WTC11 (cell line): ENCODE data around the gene ZNF670. TPM values are rescaled to one million over a fixed set of nuclear protein-coding genes. Genes with fewer than 3 reads are reported as not detected.
"Not testable (repeated sequence)": the region's sequence is repeated elsewhere in the genome, so short reads cannot be mapped to it uniquely, and the experiment has no call there.

Experiments used
- ATAC-seq: fragments of 200-7000 bp; cut with Tn5 transposase; 2 replicates; pipeline ENCODE4 v1.10.0; 2021; ENCODE audit warnings: mild to moderate bottlenecking, moderate library complexity
- CTCF ChIA-PET: fragments of 300-600 bp; sonication (Branson Sonifier 250); formaldehyde crosslinking; loops from one replicate; lab custom pipeline; 2021; ENCODE audit warnings: antibody characterized with exemption; lab: Charles Lee
- POLR2A ChIA-PET: fragments of 350-600 bp; sonication (Branson Sonifier 250); formaldehyde crosslinking; loops from one replicate; lab custom pipeline; 2021; ENCODE audit warnings: antibody characterized with exemption; lab: Charles Lee
- DNase-seq: peaks from one replicate; pipeline ENCODE4 v3.0.0; 2021; ENCODE audit warnings: low spot score
- H3K27ac Mint-ChIP-seq: 2 replicates; pipeline ENCODE4 v1.8.0; 2021; ENCODE audit warnings: mixed read lengths
- H3K27me3 Mint-ChIP-seq: 2 replicates; pipeline ENCODE4 v1.8.0; 2021; ENCODE audit warnings: low read depth, mild to moderate bottlenecking, moderate library complexity, mixed read lengths
- H3K36me3 Mint-ChIP-seq: 2 replicates; pipeline ENCODE4 v1.8.0; 2021; ENCODE audit warnings: mixed read lengths
- H3K4me1 Mint-ChIP-seq: 2 replicates; pipeline ENCODE4 v1.8.0; 2022; ENCODE audit warnings: mixed read lengths
- H3K4me3 Mint-ChIP-seq: 2 replicates; pipeline ENCODE4 v1.8.0; 2021; ENCODE audit warnings: mild to moderate bottlenecking, moderate library complexity, mixed read lengths
- H3K9me3 Mint-ChIP-seq: 2 replicates; pipeline ENCODE4 v1.8.0; 2021; ENCODE audit warnings: mixed read lengths
- EMX1 ChIP-seq: fragments of 250-450 bp; sonication (Bioruptor Pico); IDR thresholded peaks from 2 replicates; pipeline ENCODE4 v1.8.0; 2021; ENCODE audit warnings: mild to moderate bottlenecking
- ETV6 ChIP-seq: sonication (generic); formaldehyde crosslinking; IDR thresholded peaks from 2 replicates; pipeline ENCODE4 v1.8.1; 2022; ENCODE audit warnings: mild to moderate bottlenecking, missing genetic modification reagents
- JUN ChIP-seq: sonication (generic); formaldehyde crosslinking; IDR thresholded peaks from 2 replicates; pipeline ENCODE4 v1.8.0; 2023; ENCODE audit warnings: mild to moderate bottlenecking, missing genetic modification reagents
- MXD4 ChIP-seq: fragments of 250-450 bp; sonication (Bioruptor Pico); IDR thresholded peaks from 2 replicates; pipeline ENCODE4 v1.8.0; 2021; ENCODE audit warnings: mild to moderate bottlenecking, moderate library complexity, borderline replicate concordance
- NFATC4 ChIP-seq: fragments of 250-450 bp; sonication (Bioruptor Pico); IDR thresholded peaks from 2 replicates; pipeline ENCODE4 v1.9.0; 2021; ENCODE audit warnings: mild to moderate bottlenecking
- NR3C1 ChIP-seq: sonication (generic); formaldehyde crosslinking; conservative IDR thresholded peaks from 2 replicates; pipeline ENCODE4 v1.8.1; 2023; ENCODE audit warnings: low read depth, mild to moderate bottlenecking, missing genetic modification reagents
- PRRX2 ChIP-seq: fragments of 250-450 bp; sonication (Bioruptor Pico); IDR thresholded peaks from 2 replicates; pipeline ENCODE4 v1.8.0; 2021; ENCODE audit warnings: mild to moderate bottlenecking
- ZNF671 ChIP-seq: fragments of 250-450 bp; sonication (Bioruptor Pico); IDR thresholded peaks from 2 replicates; pipeline ENCODE4 v1.8.0; 2021; ENCODE audit warnings: mild to moderate bottlenecking
- total RNA-seq: library from RNA; stranded (reverse); gene quantifications from 3 replicates; pipeline ENCODE4 v1.2.3, GENCODE V29; 2021
- TF ChIP-seq, protein P1 (sequence below): fragments of 250-450 bp; sonication (Bioruptor Pico); IDR thresholded peaks from 2 replicates; pipeline ENCODE4 v1.9.0; 2021; ENCODE audit warnings: mild to moderate bottlenecking
- TF ChIP-seq, protein P2 (sequence below): sonication (generic); formaldehyde crosslinking; IDR thresholded peaks from 2 replicates; pipeline ENCODE4 v1.8.0; 2022; ENCODE audit warnings: mild to moderate bottlenecking, missing genetic modification reagents
- TF ChIP-seq, protein P3 (sequence below): sonication (generic); formaldehyde crosslinking; IDR thresholded peaks from 2 replicates; pipeline ENCODE4 v1.8.0; 2022; ENCODE audit warnings: missing genetic modification reagents
- TF ChIP-seq, protein P4 (sequence below): fragments of 200-600 bp; IDR thresholded peaks from 2 replicates; pipeline ENCODE4 v1.8.0; 2022; ENCODE audit warnings: antibody characterized with exemption
- TF ChIP-seq, protein P5 (sequence below): sonication (generic); formaldehyde crosslinking; IDR thresholded peaks from 2 replicates; pipeline ENCODE4 v1.8.0; 2023; ENCODE audit warnings: missing genetic modification reagents, mild to moderate bottlenecking, borderline replicate concordance
- TF ChIP-seq, protein P6 (sequence below): sonication (generic); formaldehyde crosslinking; IDR thresholded peaks from 2 replicates; pipeline ENCODE4 v1.8.1; 2023; ENCODE audit warnings: mild to moderate bottlenecking, missing genetic modification reagents, moderate library complexity

The ZNF670 gene
- total RNA-seq, 1 experiment from 2014 or later = 11.1 TPM

DNA sequence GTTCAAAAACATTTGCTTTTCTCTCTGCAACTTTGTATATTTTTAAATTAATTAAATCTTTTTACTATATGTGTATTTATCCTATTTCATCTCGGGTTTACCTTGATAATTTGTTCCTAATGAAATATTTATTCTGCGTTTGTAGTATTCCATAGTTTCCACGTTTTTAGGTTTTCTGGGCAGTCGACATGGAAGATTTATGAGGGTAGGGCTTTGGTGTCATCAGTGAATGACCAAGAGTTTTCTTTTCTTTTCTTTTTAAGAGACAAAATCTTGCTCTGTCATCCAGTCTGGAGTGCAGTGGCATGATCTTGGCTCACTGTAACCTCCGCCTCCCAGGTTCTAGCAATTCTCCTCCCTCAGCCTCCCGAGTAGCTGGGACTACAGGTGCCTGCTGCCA is 42.8 kb upstream of the ZNF670 start (continued):
- TF ChIP-seq, protein P1, sequence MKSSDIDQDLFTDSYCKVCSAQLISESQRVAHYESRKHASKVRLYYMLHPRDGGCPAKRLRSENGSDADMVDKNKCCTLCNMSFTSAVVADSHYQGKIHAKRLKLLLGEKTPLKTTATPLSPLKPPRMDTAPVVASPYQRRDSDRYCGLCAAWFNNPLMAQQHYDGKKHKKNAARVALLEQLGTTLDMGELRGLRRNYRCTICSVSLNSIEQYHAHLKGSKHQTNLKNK (CRISPR knock-in tag) = no peak
- TF ChIP-seq, protein P2, sequence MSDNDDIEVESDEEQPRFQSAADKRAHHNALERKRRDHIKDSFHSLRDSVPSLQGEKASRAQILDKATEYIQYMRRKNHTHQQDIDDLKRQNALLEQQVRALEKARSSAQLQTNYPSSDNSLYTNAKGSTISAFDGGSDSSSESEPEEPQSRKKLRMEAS (CRISPR knock-in tag) = no peak

DNA sequence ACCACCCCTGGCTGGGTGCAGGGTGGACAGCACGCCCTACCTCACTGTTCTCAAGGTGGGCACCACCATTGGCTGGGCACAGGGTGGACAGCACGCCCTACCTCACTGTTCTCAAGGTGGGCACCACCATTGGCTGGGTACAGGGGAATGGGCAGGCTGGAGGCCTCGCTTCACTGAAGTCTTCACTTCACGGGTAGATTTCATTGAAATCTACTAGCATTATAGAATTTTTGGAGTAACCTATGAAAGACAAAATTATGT is 41.7 kb upstream of the ZNF670 start:
- H3K27ac Mint-ChIP-seq, H3K4me3 Mint-ChIP-seq, ATAC-seq, DNase-seq, H3K4me1 Mint-ChIP-seq, POLR2A ChIA-PET, H3K36me3 Mint-ChIP-seq: not testable (repeated sequence)
- peaks cover 12% of the 10 kb centered on the region; the same call in 1 of the 2 replicates for H3K9me3 Mint-ChIP-seq
- peaks cover 15% of the 10 kb centered on the region for H3K27me3 Mint-ChIP-seq
- CTCF ChIA-PET = interaction anchor here (0.6 kb wide), 1 partner anchor 195 kb away, joined by 5 read pairs; no protein-coding TSS in a partner anchor

DNA sequence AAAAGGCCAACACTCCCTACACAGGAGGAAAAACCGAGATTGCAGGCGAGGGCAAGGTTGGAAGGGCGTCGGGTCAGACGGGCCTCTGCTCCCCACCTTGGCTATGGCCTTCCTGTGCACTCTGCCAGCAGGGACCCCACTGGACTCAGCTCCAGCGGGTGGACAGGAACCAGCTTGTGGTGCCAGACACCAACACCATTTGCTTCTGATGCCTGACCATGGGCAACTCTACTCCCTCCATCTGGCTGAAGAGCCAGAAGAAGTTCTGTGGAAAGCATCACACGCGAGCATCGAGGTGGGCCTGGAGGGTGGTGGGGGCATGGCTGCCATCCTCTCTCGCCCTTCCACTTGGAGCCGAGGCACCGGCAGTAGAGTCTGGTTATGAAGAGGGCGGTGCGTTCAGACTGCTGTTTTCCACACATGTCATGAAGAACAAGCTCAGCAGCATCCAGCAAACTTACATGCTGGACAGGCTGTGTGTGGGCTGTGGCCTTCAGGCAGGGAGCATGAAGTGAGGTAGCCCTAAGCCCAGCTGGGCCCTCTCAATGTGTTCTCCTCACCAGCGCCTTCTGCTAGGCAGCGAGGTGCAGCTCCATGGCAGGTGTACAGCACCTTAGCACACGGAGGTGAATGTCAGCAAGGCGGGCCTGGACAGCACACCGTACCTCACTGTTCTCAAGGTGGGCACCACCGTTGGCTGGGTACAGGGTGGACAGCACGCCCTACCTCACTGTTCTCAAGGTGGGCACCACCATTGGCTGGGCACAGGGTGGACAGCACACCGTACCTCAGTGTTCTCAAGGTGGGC is 41.2 kb upstream of the ZNF670 start:
- ATAC-seq (no peak), DNase-seq (no peak)
- CTCF ChIA-PET = interaction anchor here (0.5 to 1.5 kb wide), 12 partner anchors 9 to 368 kb away, joined by 3 to 9 read pairs (median 4); no protein-coding TSS in a partner anchor
- Mint-ChIP-seq H3K4me1 (no peaks in the 10 kb centered on the region), H3K9me3 (peaks cover 12% of the 10 kb centered on the region; the same call in 1 of the 2 replicates), H3K4me3 (no peak overlapping the region), H3K27me3 (peaks cover 15% of the 10 kb centered on the region), H3K36me3 (no peaks in the 10 kb centered on the region), H3K27ac (no peak overlapping the region)
- TF ChIP-seq NR3C1 (CRISPR knock-in tag) (no peak), MXD4 (CRISPR knock-in tag) (no peak), ZNF671 (CRISPR knock-in tag) (no peak), PRRX2 (CRISPR knock-in tag) (no peak), NFATC4 (no peak)
- TF ChIP-seq, protein P3, sequence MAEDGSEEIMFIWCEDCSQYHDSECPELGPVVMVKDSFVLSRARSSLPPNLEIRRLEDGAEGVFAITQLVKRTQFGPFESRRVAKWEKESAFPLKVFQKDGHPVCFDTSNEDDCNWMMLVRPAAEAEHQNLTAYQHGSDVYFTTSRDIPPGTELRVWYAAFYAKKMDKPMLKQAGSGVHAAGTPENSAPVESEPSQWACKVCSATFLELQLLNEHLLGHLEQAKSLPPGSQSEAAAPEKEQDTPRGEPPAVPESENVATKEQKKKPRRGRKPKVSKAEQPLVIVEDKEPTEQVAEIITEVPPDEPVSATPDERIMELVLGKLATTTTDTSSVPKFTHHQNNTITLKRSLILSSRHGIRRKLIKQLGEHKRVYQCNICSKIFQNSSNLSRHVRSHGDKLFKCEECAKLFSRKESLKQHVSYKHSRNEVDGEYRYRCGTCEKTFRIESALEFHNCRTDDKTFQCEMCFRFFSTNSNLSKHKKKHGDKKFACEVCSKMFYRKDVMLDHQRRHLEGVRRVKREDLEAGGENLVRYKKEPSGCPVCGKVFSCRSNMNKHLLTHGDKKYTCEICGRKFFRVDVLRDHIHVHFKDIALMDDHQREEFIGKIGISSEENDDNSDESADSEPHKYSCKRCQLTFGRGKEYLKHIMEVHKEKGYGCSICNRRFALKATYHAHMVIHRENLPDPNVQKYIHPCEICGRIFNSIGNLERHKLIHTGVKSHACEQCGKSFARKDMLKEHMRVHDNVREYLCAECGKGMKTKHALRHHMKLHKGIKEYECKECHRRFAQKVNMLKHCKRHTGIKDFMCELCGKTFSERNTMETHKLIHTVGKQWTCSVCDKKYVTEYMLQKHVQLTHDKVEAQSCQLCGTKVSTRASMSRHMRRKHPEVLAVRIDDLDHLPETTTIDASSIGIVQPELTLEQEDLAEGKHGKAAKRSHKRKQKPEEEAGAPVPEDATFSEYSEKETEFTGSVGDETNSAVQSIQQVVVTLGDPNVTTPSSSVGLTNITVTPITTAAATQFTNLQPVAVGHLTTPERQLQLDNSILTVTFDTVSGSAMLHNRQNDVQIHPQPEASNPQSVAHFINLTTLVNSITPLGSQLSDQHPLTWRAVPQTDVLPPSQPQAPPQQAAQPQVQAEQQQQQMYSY (CRISPR knock-in tag) = no peak
- POLR2A ChIA-PET = interaction anchor here (1.0 kb wide), 1 partner anchor 41 kb away, joined by 3 read pairs; the partner anchor contains the start of gene ZNF670

DNA sequence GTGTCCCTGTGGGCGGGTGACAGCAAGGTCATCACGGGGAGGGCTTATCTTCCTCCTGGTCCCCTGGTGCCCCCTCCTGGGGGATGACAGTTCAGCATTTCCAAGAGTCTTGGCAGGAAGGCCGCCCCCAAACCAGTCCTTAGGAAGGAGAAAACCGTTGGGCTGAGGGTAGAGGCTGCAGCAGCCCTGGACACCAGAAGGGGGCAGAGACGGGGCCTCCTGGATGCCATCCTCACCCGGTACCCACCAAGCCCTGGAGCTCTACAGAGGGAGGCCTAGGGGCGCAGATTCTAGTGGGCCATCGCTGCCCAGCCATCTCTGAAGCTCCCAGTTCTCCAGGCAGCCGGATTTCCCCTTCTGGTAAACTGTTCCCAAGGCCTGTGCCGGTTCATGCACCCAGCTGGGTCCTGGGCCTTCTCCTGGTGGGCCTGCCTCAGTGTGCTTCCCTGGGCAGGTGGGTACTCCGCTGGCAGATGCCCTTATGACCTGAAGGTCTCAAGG is 40.4 kb upstream of the ZNF670 start:
- ATAC-seq (peak; percentile 99), DNase-seq (peak; percentile 92)
- Mint-ChIP-seq H3K27me3 (peaks cover 13% of the 10 kb centered on the region), H3K9me3 (peaks cover 12% of the 10 kb centered on the region; the same call in 1 of the 2 replicates), H3K4me1 (no peaks in the 10 kb centered on the region), H3K4me3 (no peak overlapping the region), H3K27ac (no peak overlapping the region), H3K36me3 (no peaks in the 10 kb centered on the region)
- TF ChIP-seq, protein P4, sequence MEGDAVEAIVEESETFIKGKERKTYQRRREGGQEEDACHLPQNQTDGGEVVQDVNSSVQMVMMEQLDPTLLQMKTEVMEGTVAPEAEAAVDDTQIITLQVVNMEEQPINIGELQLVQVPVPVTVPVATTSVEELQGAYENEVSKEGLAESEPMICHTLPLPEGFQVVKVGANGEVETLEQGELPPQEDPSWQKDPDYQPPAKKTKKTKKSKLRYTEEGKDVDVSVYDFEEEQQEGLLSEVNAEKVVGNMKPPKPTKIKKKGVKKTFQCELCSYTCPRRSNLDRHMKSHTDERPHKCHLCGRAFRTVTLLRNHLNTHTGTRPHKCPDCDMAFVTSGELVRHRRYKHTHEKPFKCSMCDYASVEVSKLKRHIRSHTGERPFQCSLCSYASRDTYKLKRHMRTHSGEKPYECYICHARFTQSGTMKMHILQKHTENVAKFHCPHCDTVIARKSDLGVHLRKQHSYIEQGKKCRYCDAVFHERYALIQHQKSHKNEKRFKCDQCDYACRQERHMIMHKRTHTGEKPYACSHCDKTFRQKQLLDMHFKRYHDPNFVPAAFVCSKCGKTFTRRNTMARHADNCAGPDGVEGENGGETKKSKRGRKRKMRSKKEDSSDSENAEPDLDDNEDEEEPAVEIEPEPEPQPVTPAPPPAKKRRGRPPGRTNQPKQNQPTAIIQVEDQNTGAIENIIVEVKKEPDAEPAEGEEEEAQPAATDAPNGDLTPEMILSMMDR = peak; percentile 45
- TF ChIP-seq, protein P5, sequence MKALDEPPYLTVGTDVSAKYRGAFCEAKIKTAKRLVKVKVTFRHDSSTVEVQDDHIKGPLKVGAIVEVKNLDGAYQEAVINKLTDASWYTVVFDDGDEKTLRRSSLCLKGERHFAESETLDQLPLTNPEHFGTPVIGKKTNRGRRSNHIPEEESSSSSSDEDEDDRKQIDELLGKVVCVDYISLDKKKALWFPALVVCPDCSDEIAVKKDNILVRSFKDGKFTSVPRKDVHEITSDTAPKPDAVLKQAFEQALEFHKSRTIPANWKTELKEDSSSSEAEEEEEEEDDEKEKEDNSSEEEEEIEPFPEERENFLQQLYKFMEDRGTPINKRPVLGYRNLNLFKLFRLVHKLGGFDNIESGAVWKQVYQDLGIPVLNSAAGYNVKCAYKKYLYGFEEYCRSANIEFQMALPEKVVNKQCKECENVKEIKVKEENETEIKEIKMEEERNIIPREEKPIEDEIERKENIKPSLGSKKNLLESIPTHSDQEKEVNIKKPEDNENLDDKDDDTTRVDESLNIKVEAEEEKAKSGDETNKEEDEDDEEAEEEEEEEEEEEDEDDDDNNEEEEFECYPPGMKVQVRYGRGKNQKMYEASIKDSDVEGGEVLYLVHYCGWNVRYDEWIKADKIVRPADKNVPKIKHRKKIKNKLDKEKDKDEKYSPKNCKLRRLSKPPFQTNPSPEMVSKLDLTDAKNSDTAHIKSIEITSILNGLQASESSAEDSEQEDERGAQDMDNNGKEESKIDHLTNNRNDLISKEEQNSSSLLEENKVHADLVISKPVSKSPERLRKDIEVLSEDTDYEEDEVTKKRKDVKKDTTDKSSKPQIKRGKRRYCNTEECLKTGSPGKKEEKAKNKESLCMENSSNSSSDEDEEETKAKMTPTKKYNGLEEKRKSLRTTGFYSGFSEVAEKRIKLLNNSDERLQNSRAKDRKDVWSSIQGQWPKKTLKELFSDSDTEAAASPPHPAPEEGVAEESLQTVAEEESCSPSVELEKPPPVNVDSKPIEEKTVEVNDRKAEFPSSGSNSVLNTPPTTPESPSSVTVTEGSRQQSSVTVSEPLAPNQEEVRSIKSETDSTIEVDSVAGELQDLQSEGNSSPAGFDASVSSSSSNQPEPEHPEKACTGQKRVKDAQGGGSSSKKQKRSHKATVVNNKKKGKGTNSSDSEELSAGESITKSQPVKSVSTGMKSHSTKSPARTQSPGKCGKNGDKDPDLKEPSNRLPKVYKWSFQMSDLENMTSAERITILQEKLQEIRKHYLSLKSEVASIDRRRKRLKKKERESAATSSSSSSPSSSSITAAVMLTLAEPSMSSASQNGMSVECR (CRISPR knock-in tag) = no peak
- TF ChIP-seq, protein P6, sequence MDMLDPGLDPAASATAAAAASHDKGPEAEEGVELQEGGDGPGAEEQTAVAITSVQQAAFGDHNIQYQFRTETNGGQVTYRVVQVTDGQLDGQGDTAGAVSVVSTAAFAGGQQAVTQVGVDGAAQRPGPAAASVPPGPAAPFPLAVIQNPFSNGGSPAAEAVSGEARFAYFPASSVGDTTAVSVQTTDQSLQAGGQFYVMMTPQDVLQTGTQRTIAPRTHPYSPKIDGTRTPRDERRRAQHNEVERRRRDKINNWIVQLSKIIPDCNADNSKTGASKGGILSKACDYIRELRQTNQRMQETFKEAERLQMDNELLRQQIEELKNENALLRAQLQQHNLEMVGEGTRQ (CRISPR knock-in tag) = 0 out of 2 replicates have a peak, but pooled peaks have one; percentile 5
- no peak for TF ChIP-seq EMX1 (CRISPR knock-in tag)
- peak; percentile 33; the same call in 1 of the 2 replicates for TF ChIP-seq ETV6
- TF ChIP-seq JUN = no peak
- ChIA-PET CTCF (interaction anchor here (0.5 to 1.5 kb wide), 11 partner anchors 8 to 369 kb away, joined by 3 to 9 read pairs (median 3); no protein-coding TSS in a partner anchor), POLR2A (interaction anchor here (1.0 kb wide), 1 partner anchor 40 kb away, joined by 3 read pairs; the partner anchor contains the start of gene ZNF670)
